Stimulated activated CD4-positive, alpha-beta T cell treated with anti-CD3 and anti-CD28 coated beads, TNF-alpha, amount 100 ng/mL, for 24 hours (primary cell): Measurements from ENCODE around the gene DPY19L2.
"Not testable (repeated sequence)": the region's sequence is repeated elsewhere in the genome, so short reads cannot be mapped to it uniquely, and the experiment has no call there.

Experiments used
- DNase-seq, 3 experiments: peaks; one replicate each; pipeline ENCODE4 v3.0.0-alpha.2; 2020; ENCODE audit warnings: low read depth in 3 of 3

DPY19L2 gene

GRCh38 chr12:63668028-63668799 is at the start of gene DPY19L2:
TSS of gene DPY19L2 (minus strand) at chr12:63668493. CDS start at chr12:63668393, 100 bp downstream.
- DNase-seq: peak; percentile 14 to 63 (median 34)

GRCh38 chr12:63716891-63717290 is 48.6 kb upstream of the DPY19L2 start:
- not testable (repeated sequence) for DNase-seq

GRCh38 chr12:63715107-63715625 is 46.9 kb upstream of the DPY19L2 start:
- not testable (repeated sequence) for DNase-seq

- not testable (repeated sequence) for DNase-seq
Observed at GRCh38 chr12:63714409-63714808, 46.1 kb upstream of the DPY19L2 start.

GRCh38 chr12:63713681-63714075 is 45.4 kb upstream of the DPY19L2 start:
- peak in 1 of 3 experiments; percentile 5 for DNase-seq

GRCh38 chr12:63712979-63713680 is 44.8 kb upstream of the DPY19L2 start:
- not testable (repeated sequence) for DNase-seq

- DNase-seq: not testable (repeated sequence)
Observed at GRCh38 chr12:63712376-63712974, 44.2 kb upstream of the DPY19L2 start.

- not testable (repeated sequence) for DNase-seq
Observed at GRCh38 chr12:63711339-63711738, 43.0 kb upstream of the DPY19L2 start.

GRCh38 chr12:63706336-63706735 is 38.0 kb upstream of the DPY19L2 start:
- no peak for DNase-seq

GRCh38 chr12:63699678-63700382 is 31.5 kb upstream of the DPY19L2 start:
- DNase-seq: not testable (repeated sequence)

GRCh38 chr12:63699011-63699410 is 30.7 kb upstream of the DPY19L2 start:
- DNase-seq: not testable (repeated sequence)

- not testable (repeated sequence) for DNase-seq
Observed at GRCh38 chr12:63690837-63691236, 22.5 kb upstream of the DPY19L2 start.

- not testable (repeated sequence) for DNase-seq
Observed at GRCh38 chr12:63689141-63689540, 20.8 kb upstream of the DPY19L2 start.

- DNase-seq: not testable (repeated sequence)
Observed at GRCh38 chr12:63686623-63687022, 18.3 kb upstream of the DPY19L2 start.

GRCh38 chr12:63685789-63686188 is 17.5 kb upstream of the DPY19L2 start:
- DNase-seq: not testable (repeated sequence)

GRCh38 chr12:63682617-63683016 is 14.3 kb upstream of the DPY19L2 start:
- DNase-seq: not testable (repeated sequence)

GRCh38 chr12:63680758-63681157 is 12.5 kb upstream of the DPY19L2 start:
- DNase-seq: not testable (repeated sequence)

- DNase-seq: not testable (repeated sequence)
Observed at GRCh38 chr12:63672550-63672949, 4.3 kb upstream of the DPY19L2 start.

GRCh38 chr12:63669936-63670335 is 1.6 kb upstream of the DPY19L2 start:
- DNase-seq: not testable (repeated sequence)

- not testable (repeated sequence) for DNase-seq
Observed at GRCh38 chr12:63669427-63669826, 1.1 kb upstream of the DPY19L2 start.

- DNase-seq: peak in 1 of 3 experiments; percentile 1
Observed at GRCh38 chr12:63668800-63669365, 590 bp upstream of the DPY19L2 start.
